Coronary artery (tissue), 2 donors: Measurements from ENCODE around the gene DNAAF8.

Experiments used
- DNase-seq: peaks from one replicate; pipeline ENCODE4 v3.0.0-alpha.2; 2017; ENCODE audit warnings: low spot score
- H3K27ac ChIP-seq, 2 donors: fragments of 200-600 bp; sonication (generic); one replicate each; pipeline ENCODE4 v1.5.1; 2016 to 2019
- H3K4me3 ChIP-seq: fragments of 200-600 bp; sonication (generic); 2 replicates; pipeline ENCODE4 v1.5.1; 2016; ENCODE audit warnings: mild to moderate bottlenecking, moderate library complexity
- CTCF ChIP-seq: fragments of 200-600 bp; sonication (generic); IDR thresholded peaks from one replicate; pipeline ENCODE4 v1.5.1; 2019; ENCODE audit warnings: antibody characterized with exemption

DNAAF8 gene

DNA sequence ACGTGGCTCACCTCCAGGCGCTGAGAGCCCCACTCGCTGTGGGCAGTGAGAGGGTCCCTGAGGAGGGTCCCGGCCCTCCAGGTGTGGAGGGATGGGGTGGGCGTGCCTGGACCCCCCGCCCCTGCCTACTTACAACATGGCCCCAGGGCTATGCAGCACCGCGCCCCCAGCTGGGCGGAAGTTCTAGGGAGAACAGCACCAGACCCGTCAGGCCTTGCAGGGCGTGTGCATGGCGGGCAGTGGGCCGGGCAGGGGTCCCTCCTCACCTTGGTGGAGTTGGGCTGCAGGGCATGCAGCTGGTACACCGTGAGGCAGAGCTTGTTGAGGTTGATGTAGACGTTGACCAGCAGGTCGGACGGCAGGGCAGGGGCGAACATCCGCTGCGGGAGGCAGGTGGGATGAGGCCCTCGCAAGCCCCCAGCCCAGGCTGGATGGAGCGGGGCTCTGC lies 63.5 kb downstream of the DNAAF8 start:
- no peak for TF ChIP-seq CTCF
- Histone ChIP-seq H3K4me3 (no peak overlapping the region), H3K27ac (no peak overlapping the region)
- DNase-seq, result no peak

- no peak for TF ChIP-seq CTCF
- DNase-seq, result no peak
- Histone ChIP-seq H3K4me3 (no peak overlapping the region), H3K27ac (no peak overlapping the region)
These were observed 64.1 kb downstream of the DNAAF8 start for GRCh38 chr16:4798456-4798855.
